ENCODE data around the gene USP32.

The USP32 gene

DNA sequence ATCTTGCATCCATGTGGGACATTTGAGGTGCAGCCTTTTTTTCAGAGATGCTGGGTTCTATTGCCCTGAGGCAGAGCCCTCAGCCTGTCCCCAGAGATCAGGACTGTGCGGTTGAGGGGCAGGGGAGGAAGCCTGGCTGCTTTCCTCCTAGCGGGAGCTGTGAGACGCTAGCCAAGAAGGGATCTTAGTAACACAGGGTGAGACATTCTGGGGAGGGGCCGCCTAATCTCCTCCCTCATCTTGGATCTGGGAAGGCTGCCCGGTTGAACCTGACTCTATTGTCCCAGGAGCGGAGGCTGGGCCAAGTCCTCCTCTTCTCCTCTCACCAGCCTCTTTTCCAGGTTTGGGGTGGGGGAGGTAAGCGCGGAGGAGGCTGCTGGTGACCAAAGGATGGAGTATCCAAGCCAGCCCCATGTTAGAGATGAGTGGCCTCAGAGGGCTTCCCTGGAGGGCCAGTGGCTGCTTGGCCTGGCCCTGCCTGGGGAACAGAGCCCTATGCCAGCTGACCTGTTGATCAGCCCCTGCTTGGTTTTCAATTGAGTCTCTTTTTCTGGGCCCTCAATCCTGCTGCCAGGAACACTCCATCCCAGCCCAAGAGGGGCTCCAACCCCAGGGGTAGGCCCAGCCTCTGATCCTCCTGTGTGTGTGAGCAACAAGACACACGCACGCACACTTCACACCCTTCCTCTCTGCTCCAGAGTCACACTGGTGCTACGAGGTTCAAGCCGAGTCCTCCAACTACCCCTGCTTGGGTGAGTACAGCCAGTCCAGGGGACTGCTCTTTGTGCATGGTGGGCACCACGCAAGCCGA is 237.1 kb downstream of the USP32 start:
- TF ChIP-seq, protein P1, sequence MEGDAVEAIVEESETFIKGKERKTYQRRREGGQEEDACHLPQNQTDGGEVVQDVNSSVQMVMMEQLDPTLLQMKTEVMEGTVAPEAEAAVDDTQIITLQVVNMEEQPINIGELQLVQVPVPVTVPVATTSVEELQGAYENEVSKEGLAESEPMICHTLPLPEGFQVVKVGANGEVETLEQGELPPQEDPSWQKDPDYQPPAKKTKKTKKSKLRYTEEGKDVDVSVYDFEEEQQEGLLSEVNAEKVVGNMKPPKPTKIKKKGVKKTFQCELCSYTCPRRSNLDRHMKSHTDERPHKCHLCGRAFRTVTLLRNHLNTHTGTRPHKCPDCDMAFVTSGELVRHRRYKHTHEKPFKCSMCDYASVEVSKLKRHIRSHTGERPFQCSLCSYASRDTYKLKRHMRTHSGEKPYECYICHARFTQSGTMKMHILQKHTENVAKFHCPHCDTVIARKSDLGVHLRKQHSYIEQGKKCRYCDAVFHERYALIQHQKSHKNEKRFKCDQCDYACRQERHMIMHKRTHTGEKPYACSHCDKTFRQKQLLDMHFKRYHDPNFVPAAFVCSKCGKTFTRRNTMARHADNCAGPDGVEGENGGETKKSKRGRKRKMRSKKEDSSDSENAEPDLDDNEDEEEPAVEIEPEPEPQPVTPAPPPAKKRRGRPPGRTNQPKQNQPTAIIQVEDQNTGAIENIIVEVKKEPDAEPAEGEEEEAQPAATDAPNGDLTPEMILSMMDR (IDR thresholded peaks at IDR 0.05; ENCODE audit: low read depth, low read length, missing control alignments) = no peak
- peak; percentile 85 for DNase-seq (ENCODE audit: extremely low read depth, low read depth)
- no peak overlapping the region for H3K4me3 ChIP-seq (replicated peaks; ENCODE audit: low read depth, low read length)

DNA sequence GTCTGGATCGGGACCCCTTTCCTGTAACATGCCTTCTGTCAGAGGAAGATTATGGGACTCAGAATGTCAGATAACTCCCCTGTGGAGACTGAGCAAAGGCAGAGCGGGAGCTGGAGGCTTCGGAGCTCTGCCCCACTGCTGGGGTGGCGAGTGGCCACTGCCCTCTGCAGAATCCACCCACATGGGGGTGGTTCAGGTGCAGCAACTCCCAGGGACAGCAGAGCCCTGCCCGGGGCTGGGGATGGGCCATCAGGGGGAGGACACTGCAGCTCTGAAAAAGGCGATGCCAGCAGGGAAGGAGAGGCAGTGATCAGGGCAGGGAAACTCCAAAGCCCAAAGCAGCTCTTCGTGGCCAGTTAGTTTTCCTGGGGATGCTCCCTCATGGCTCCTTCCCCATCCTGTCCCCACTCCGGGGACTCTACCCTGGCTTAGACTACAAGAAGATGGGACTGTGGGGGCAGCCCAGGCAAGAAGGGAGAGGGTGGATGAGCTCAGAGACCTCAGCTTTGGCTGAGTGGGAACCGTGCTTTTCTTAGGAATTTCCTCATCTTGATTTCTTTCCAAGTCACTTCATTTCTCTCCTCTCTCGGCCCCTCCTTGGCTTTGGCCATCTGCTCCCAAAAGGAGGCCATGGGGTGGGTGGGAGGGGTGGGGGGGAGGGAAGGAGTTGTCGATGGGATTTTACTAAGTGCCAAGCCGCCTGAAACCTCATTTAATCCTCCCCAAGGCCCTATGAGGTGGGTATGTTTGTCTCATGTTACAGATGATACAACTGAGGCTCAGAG is 238.1 kb downstream of the USP32 start:
- TF ChIP-seq, protein P1 (IDR thresholded peaks at IDR 0.05; ENCODE audit: low read depth, low read length, missing control alignments) = no peak
- no peak overlapping the region for H3K4me3 ChIP-seq (replicated peaks; ENCODE audit: low read depth, low read length)
- DNase-seq (ENCODE audit: extremely low read depth, low read depth) = no peak

DNA sequence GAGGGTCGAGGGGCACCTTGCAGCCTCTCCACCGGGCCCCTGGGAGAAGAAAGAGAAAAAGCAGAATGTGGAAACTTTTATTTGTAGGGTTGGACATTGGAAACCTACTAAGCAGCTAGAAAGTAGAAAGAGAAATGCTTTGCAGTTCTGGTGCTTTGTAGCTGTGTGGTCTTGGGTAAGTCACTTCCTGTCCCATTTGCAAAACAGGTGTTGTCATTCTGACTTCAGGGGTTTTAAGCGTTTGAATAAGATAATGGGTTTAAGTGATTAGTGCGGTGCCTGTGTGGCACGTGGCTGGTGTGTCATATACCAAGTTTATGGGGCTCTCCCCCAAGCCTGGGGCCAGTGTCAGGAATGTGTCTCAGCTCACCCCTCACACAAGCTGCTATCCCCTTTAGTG is 240.6 kb downstream of the USP32 start:
- TF ChIP-seq, protein P1 (IDR thresholded peaks at IDR 0.05; ENCODE audit: low read depth, low read length, missing control alignments) = no peak
- no peak overlapping the region for H3K4me3 ChIP-seq (replicated peaks; ENCODE audit: low read depth, low read length)
- no peak for DNase-seq (ENCODE audit: extremely low read depth, low read depth)

GRCh38 chr17:60149691-60150582 is 242.0 kb downstream of the USP32 start, which contains the start of gene CA4:
Gene CA4 (plus strand): TSS chr17:60149973. CDS start chr17:60150035, 62 bp downstream.
- no peak for DNase-seq (ENCODE audit: extremely low read depth, low read depth)
- H3K4me3 ChIP-seq (replicated peaks; ENCODE audit: low read depth, low read length) = peak within 1 kb of the TSS; percentile 7; the same call in 1 of the 2 replicates
- TF ChIP-seq, protein P1 (IDR thresholded peaks at IDR 0.05; ENCODE audit: low read depth, low read length, missing control alignments) = no peak

DNA sequence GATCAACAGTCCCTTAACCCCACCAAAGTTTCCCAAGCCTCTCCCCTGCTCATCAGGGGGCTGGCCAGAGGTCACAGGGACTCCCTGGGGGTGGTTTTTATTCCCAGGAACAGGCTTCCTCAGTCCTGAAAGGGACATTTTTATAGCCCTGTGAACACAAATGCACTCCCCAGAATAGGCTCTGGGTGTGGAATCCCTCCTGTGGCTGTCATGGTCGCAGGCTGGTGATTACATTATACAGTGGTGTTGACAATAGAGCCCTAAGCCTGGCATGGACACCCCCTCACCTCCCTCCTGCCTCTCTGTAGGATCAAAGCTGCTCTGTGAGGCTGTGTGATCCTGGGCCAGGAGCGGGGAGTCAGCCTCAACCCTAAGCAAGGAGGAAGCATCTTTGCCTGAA is 243.6 kb downstream of the USP32 start:
- TF ChIP-seq, protein P1 (IDR thresholded peaks at IDR 0.05; ENCODE audit: low read depth, low read length, missing control alignments) = no peak
- no peak for DNase-seq (ENCODE audit: extremely low read depth, low read depth)
- H3K4me3 ChIP-seq (replicated peaks; ENCODE audit: low read depth, low read length) = no peak overlapping the region

DNA sequence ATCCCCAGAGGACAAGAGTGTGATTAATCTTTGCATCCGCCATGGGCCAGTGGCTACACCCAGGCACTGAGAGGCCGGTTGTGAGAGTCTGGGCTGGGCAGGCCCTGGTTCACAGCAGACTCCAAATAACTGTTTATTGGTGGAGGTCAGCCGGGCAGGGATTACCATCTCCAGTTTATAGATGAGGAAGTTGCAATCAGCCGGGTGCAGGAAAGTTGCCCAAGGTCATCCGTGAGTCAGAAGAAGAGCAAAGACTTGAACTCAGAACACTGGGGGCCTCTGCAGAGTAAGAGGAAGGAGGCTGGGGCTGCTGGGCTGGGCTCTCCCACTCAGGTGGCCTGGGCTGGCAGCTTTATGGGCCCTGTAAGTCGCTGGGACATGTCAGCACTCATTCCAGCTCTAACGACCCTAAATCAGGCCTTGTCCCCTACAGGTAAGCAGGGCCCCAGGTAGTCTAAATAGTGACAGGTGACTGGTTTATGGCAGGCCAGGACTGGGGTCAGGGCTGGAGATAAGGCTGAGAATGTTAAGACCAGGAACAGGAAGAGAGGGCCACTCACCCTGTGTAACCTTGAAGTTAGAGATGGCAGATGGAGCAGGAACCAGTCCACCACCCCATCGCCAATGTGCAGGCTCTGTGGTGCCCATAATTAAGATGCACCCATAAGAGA is 244.2 kb downstream of the USP32 start:
- no peak for DNase-seq (ENCODE audit: extremely low read depth, low read depth)
- no peak overlapping the region for H3K4me3 ChIP-seq (replicated peaks; ENCODE audit: low read depth, low read length)
- TF ChIP-seq, protein P1 (IDR thresholded peaks at IDR 0.05; ENCODE audit: low read depth, low read length, missing control alignments) = no peak

All from HFF-Myc (cell line).